Inflammatory macrophage treated with lipopolysaccharide for 1 hour (primary cell): ENCODE results near the gene LAMC3.
"Not testable (repeated sequence)": the region's sequence is repeated elsewhere in the genome, so short reads cannot be mapped to it uniquely, and the experiment has no call there.

Experiments
- DNase-seq, 2 donors: peaks; one replicate each; pipeline ENCODE4 v3.0.0-alpha.2; 2020 to 2022

LAMC3 gene

DNA sequence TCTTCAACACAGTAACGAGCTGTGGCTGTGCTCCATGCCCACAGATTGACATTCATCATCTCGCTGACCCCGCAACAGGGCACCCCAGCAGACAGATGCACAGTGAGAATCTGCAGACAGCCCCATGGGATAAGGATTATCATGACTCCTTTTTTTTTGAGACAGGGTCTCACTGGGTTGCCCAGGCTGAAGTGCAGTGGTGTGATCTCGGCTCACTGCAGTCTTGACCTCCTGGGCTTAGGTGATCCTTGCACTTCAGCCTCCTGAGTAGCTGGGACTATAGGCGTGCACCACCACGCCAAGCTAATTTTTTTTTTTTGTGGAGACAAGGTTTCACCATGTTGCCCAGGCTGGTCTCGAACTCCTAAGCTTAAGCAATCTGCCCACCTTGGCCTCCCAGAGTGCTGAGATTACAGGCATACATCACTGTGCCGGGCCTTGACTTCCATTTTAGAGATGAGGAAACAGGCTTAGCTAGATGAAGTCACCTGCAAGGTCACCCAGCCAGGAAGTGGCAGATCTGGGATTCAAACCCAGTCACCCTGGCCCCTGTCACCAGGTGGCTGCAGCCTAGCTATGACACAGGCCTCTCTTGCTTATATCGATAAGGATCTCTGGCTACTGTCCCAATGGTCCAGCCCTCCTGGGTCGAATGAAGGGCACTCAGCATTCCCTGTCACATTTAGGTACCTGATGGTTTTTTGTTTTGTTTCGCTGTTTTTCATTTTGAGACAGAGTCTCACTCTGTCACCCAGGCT is 92.4 kb downstream of the LAMC3 start:
- no peak for DNase-seq

DNA sequence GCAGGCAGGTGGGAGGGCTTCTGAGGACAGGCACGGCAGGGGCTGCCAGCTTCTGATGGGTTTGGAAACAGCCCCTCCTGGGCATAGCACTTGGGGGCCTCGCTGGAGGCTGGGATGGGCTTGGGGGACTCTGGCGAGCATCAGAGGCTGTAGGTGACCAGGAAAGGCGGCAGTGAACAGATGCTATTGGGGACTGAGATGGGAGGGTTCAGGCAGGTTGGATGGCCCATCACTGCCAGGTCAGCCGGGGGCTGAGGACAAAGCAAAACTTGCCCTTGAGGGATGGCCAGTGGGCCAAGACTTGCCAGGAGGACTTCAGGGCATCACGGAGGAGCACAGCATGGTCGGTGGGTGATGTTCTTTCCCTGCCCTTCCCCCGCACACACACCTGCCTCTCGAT is 94.0 kb downstream of the LAMC3 start:
- DNase-seq = no peak

DNA sequence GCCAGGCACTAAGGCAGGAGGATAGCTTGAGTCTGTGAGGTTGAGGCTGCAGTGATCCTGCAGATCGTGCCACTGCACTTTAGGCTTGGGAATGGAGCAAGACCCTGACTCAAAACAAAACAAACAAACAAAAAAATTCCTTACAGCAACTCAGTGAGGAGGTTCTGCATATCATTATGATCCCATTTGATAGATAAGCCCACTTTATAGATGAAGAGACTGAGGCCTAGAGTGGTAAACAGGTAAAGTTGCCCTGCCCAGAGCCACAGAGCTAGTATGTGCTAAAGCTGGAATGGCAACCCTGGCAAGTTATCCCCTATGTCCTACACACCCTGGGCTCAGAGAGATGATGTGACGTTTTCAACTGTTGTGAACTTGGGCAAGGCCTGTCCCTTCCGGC is 94.6 kb downstream of the LAMC3 start:
- DNase-seq = no peak

DNA sequence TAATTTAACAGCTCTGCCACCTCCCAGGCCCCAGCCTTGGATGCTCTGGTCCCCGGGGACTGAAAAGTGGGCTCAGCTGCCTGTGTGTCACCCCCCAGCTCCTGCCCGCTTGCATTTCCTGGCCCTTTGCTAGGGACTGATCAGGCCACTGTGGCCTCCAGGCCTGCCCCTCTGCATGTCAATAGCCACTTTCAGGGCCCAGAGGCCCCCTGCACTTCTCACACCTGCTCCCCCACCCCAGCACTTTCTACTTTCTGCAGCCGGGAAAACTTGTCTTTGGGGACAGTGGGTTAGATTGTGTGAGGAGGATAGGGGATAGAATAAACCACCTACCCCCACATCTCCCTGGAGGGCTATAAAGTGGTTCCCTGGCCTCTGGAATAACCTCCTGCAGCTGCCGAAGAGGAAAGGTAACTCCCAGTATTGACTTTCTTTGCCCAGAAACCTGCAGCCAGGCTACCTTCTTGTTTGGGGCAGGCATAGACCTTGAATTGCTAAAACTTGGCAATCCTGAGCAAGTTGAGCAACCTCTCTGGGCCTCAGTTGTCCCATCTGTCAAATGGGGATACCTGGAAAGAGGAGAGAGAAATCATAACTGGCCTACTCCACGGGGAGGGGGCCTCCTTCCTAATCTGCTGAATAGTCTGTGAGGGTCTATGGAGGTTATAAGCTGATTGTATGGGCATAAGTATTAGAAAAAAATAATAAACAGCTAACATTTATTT is 95.2 kb downstream of the LAMC3 start:
- DNase-seq = no peak

DNA sequence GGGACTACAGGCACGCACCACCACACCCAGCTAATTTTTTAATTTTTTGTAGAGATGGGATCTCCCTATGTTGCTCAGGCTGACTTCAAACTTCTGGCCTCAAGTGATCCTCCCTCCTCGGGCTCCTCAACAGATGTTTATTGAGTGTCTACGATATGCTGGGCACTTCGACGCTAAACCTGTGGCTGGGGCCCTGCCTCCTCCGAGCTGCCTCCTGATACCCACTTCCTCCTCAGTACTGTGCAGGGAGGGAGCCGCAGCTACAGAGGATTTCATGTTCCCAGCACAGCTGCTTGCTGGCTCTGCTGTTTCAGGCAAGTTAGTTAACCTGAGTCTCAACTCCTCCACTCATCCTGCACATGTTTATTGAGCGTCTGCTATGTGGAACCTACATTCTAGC is 97.0 kb downstream of the LAMC3 start:
- DNase-seq = no peak

DNA sequence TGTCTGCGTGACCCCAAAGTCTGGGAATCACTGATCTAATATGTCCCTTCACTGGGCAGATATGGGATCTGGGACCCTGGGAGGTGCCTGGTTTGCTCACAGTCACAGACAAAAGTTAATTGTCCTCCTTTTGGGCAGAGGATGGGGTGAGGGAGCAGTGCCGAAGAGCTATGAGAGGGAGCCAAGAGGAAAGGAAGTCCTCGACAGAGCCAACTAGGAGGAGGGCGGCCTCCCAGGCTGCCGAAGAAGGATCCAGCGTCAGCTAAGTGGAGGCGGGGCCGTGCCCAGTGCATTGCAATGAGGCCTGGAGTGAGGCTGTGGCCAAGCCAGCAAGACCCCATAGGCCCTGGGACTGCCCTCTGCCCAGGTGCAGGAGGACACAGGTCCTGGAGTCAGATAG is 98.8 kb downstream of the LAMC3 start:
- DNase-seq = no peak

DNA sequence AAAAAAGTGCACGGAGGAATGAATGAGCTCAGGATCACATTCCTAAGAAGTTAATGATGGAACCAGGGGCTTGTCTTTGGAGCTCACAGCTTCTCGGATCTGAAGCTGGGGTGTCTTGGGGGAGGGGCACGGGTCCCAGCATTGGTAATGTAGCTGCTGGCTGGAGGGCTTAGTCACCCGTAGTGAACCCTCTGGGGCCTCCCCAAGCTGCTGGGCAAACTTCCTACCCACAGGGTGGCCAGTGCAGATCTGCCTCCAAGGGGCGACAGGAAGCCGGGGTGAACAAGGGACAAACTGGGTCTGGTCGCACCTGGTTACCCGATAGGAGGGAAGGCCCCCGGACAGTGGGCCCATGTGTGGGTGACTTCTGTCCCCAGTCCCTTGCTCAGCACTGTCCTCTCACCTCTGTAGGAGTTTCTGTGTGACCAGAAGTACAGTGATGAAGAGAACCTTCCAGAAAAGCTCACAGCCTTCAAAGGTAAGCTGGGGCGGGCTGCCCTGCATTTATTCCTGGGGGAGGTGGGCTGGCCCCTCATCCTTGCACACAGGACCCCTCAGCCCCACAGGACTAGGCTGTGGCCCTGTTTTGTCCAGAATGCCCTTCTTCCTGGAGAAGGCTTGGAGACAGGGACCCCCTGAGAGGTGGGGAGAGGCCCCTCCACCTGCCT is 102.3 kb downstream of the LAMC3 start:
- no peak for DNase-seq

DNA sequence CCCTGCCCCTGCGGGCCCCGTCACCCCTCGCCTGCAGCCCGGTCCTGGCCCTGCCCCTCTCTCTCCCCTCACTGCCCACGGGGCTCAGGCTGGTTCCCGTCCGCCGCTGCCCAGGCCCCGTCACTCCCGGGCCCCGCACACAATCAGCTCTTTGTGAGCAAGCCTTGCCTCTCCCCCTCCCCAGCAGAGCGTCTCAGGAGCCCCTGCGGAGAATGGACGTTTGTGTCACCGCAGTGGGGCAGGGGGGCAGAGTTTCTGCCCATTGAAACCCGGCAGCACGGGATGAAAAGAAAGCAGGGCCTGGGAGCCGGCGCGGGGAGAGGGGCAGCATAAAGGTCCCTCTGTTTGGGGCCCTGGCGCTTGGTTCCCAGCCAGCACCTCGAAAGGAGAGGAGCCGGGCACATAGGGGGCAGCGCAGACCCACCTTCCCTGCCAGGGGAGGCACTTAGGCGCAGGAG is 102.9 kb downstream of the LAMC3 start:
- DNase-seq = no peak

DNA sequence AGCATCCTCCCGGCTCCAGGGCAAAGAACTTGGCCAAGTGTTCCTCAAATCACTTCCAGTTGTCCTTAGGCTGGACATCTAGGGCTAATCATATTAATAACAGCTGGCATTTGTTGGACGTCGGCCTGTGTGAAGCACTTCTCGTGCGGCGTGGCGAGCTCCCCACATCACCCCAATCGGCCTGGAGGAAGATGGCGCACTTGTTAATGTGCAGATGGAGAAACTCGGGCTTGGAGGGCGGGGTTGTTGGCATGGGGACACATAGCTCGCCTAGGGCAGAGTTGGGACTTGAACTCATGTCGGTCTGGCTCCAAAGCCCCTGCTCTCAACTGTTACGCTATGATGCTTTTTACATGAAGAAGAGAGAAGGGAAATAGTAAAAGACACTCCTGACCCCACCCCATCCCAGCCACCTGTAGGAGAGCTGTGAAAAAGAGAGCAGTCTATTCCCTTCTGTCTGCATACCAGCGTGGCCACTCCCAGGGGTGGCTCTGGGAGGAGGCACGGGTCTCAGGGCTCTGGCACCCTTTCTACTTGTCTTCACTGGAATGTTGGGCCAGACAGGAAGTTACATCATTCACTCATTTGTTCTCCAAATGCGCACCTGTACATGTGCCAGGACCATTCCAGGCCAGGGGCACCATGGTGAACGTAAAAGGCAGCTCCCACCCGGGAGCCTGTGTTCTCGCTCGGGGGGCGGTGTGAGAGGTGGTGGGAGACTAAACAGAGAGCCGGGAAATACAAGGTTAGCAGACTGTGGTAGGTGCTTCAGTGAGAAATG is 103.6 kb downstream of the LAMC3 start:
- no peak for DNase-seq

DNA sequence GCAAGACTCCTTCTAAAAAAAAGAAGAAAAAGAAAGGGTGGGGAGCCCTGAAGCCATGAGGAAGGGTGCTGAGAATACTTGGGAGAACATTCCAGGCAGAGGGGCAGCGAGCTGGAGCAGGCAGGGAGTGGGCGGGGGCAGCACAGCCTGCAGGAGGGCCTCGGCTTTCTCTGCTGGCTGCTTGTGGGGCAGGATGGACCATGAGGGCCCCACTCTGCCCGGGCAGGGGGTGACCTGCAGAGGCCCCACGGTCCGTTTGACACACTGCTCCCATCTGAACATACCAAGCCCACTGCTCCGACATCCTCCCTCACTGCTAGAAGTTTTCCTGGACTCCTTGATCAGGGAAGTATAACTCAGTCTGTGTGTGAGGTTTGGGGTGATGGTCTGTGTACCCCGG is 104.7 kb downstream of the LAMC3 start:
- DNase-seq = no peak

DNA sequence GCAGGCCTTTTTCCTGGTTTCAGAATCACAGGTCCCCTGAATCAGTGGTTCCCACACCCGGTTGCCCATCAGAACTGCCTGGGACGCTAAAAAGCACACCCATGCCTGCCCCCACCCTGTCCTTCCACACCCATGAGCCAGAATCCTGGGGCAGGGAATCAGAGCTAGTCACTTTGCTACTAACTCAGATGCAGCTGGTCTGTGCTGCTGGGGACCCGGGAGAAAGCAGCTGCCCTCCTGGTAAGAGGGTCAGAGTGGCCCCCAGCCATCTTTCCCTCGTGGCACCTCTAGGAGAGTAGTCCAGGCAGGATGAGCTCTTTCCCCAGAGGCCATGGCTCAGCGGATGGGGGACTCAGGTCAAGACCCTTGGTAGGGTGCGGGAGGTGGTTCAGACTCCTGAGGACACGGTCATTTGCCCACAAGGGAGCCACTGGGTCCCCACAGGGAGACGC is 105.1 kb downstream of the LAMC3 start:
- no peak for DNase-seq

DNA sequence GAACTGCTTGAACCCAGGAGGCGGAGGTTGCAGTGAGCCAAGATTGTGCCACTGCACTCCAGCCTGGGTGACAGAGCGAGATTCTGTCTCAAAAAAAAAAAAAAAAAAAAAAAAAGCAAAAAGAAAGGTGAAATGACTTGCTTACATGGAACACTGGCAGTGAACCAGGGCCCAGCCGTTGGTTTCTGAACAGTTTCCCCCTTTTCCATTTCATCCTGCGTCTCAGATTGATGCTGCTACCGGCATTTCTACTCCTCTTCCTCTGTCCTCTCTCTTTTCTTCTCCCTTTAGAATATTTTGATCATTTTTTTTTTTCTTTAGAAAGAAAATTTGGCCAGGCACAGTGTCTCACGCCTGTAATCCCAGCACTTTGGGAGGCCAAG is 106.4 kb downstream of the LAMC3 start:
- not testable (repeated sequence) for DNase-seq

DNA sequence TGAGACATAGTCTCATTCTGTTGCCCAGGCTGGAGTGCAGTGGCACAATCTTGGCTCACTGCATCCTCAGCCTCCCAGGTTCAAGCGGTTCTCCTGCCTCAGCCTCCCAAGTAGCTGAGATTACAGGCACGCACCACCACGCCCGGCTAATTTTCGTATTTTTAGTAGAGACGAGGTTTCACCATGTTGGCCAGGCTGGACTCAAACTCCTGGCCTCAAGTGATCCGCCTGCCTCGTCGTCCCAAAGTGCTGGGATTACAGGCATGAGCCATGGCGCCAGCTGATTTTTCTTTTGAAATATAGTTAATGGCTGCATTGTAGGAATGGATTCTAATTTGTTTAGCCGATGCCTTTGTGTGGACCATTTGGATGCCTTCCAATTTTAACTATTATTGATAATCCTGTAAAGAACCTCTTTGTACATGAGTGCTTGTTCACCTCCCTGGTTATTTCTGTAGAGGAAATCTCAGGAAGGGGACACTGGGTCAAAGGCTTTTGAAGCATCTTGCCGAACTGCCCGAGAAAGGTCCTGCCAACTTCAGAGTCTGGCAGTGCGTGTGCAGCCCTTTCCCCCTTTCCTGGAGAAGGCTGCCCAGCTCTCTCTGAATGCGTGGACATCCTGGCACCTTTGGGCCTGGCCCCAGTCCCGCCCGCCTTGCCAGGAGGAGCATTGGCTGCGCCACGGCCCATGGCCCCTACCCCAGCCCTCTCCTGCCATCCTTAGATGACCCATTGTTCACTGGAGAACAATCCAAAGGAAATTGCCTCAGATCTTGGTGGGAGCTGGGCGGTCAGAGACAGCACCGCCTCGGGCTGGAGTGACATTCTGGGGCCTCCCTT is 107.5 kb downstream of the LAMC3 start:
- no peak for DNase-seq

DNA sequence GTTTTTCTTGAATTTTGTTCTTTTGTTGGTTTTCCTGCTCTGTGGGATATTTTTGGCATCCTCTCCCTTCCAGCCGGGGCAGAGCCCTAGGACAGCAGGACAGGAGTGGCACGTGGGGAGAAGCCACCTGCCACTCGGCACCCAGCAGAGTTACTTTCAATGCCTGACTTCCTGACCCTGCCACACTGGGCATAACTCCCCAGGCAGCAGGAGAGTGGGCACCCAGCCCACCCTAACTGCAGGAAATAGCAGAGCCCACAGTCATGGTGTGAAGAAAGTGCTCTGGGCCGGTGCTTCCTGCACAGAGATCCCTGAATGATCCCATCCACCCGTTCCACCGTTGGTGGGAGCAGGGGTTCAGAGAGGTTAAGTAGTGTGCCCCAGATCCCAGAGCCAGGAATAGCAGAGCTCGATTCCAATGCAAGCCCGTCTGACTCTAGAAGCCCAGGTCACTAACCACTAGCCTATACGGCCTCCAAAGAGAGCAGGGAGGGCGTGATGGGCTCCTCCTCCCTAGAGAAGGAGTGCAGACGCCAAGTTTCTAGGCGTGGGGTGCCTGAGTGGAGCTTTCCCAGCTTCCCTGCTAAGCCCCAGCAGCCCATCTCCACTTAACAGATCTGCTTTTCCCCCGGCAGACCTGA is 108.3 kb downstream of the LAMC3 start:
- no peak for DNase-seq

DNA sequence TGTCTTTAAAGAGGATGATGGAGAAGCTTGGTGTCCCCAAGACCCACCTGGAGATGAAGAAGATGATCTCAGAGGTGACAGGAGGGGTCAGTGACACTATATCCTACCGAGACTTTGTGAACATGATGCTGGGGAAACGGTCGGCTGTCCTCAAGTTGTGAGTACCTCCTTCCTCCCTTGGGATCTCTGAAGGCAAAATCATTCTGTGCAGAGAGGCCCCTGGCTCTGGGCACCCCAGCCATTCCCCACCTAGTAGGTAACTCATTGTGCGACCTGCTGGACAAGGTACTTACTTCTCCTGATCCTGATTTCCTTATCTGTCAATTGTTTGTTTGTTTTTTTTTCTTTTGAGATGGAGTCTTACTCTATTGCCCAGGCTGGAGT is 108.8 kb downstream of the LAMC3 start:
- DNase-seq = no peak

DNA sequence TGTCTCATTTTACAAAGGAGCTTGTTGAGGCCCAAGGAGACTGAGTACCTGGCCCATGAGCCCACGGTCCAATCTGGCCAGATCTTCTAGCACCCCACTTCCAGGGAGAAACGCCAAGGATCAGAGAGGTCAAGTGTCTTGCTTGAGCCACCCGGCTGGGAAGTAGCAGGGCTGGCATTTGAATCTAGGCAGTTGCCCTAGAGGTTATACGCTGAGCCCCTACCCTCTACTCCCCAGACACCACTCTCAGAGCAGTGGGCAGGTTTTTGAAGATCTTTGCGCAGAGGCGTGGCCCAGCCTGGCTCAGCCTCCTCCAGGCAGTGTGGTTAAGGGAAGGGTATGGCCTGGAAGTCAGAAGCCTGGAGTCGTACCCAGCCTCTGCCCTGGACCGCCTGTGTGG is 110.6 kb downstream of the LAMC3 start:
- DNase-seq = no peak

DNA sequence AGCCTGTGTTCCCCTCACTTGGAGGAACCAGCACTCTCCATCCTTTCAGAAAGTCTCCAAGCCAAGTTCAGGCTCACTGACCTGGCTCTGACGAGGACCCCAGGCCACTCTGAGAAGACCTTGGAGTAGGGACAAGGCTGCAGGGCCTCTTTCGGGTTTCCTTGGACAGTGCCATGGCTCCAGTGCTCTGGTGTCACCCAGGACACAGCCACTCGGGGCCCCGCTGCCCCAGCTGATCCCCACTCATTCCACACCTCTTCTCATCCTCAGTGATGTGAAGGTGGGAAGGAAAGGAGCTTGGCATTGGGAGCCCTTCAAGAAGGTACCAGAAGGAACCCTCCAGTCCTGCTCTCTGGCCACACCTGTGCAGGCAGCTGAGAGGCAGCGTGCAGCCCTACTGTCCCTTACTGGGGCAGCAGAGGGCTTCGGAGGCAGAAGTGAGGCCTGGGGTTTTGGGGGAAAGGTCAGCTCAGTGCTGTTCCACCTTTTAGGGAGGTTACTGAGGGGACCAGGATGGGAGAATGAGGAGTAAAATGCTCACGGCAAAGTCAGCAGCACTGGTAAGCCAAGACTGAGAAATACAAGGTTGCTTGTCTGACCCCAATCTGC is 111.8 kb downstream of the LAMC3 start:
- no peak for DNase-seq

DNA sequence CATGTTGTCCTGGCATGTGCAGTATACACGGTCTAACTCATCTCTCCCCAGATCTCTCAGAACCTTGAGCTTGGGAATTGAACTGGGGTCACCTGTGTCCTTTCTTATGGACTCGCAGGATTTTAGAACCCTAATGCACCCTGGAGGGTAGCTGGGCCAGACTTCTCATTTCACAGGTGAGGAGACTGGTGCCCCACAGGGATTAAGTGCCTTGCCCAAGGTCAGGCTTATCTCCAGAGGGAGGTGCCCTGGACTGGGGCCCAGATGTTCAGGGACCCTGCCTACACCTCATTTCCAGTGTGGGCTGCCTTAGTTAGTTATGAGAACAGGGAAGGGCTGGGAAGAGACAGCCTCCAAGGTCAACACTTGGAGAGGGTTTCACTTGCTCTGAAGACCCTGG is 112.4 kb downstream of the LAMC3 start:
- DNase-seq = no peak

DNA sequence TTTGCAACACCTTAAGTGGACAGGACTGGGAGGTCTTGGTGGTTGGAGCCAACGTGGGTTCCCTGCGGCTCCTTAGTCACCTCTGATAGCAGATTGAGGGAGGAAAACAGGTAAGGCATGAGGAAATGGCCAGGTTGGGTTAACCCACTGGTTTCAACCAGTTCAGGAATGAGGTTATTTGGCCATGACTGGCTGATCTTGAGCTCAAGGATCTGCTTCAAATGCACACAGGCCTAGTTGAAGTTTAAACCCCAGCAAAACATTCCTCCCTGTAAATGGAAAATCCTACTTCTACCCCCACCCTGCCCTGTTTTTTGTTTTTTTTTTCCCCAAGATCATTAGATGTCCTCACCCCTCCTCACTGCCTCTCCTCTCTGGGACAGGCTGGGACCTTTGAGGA is 113.2 kb downstream of the LAMC3 start:
- DNase-seq = no peak

DNA sequence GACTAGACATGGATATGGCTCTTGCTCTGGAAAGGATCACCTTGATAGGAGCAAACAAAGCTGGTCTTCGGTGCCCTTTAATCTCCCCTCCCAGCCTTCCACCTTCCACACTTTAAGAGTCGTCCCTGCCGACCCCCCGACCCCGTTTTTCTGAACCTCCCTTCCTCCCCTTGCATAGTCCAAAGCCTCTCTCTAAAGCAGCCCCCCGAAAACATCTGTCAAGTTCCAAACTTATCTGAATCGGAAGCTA is 116.0 kb downstream of the LAMC3 start:
- DNase-seq = no peak

DNA sequence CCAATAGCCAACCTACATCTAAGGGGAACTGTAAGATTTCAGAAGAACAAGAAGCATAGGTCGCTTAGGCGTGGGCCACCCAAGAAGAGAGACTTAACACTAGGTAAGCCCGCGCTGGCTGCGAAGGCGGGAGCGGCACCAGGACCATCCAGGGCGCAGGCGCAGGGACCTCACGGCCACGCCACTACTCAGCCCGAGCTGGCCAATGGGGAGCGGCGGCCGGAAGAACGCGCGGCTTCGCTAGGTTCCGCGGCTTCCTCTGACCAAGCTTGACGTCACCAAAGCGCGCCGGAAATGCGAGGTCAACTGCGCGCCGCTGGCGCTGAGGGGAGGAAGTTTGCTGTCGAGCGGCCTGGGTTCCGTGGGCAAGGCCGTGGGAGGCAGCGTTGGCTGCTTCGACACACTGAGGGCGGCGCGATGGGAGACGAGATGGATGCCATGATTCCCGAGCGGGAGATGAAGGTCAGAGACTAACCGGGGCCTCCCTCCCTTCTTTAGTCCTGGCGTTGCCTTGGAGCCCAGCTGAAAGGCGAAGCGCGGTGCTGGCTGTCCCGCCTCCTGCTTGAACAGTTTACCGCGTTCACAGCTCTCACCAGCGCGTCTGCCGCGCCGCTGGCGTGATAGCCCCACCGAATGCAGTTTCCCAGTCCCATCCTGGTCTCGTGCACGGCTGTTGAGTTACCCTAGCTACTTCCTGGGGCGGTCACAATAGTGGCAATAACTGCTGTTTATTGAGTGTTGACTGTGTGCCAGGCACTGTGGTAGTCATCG is 116.5 kb downstream of the LAMC3 start, which contains the start of gene NUP214:
TSS of gene NUP214 (plus strand) at position 299 of the 771 bp plus-strand sequence. CDS start at position 418, 119 bp downstream.
- DNase-seq = peak; percentile 97 to 100
